ENCODE data around the gene MSMO1.

GRCh38 chr4:165335163-165335703 is 7.8 kb downstream of the MSMO1 start:
- TF ChIP-seq EZH2 (IDR thresholded peaks at IDR 0.05; ENCODE audit: borderline replicate concordance, low read depth, low read length, severe bottlenecking) (no peak), CTCF (IDR thresholded peaks at IDR 0.05; ENCODE audit: borderline replicate concordance, extremely low read depth, low read length, poor library complexity, severe bottlenecking) (no peak)

All from DND-41 (cell line).